HEK293T (cell line): Measurements from ENCODE around the gene SYNGAP1.

Experiments
- ELF4 ChIP-seq: fragments of 450-650 bp; IDR thresholded peaks from 2 replicates; pipeline ENCODE4 v1.6.1; 2017; ENCODE audit warnings: antibody characterized with exemption
- FOXK2 ChIP-seq: fragments of 450-650 bp; IDR thresholded peaks from 2 replicates; pipeline ENCODE4 v1.6.1; 2016; ENCODE audit warnings: mild to moderate bottlenecking
- HDGF ChIP-seq: fragments of 450-650 bp; IDR thresholded peaks from 2 replicates; pipeline ENCODE4 v1.6.1; 2017; ENCODE audit warnings: antibody characterized with exemption, borderline replicate concordance
- PKNOX1 ChIP-seq: fragments of 450-650 bp; IDR thresholded peaks from 2 replicates; pipeline ENCODE4 v1.6.1; 2016
- SP1 ChIP-seq: fragments of 450-650 bp; IDR thresholded peaks from 2 replicates; pipeline ENCODE4 v1.6.1; 2017
- SUZ12 ChIP-seq: fragments of 450-650 bp; IDR thresholded peaks from 2 replicates; pipeline ENCODE4 v1.6.1; 2016; ENCODE audit warnings: mild to moderate bottlenecking
- TARDBP ChIP-seq: fragments of 450-650 bp; IDR thresholded peaks from 2 replicates; pipeline ENCODE4 v1.6.1; 2016
- ZNF384 ChIP-seq: fragments of 450-650 bp; IDR thresholded peaks from 2 replicates; pipeline ENCODE4 v1.6.1; 2016

GRCh38 chr6:33407132-33407718, 12.6 kb upstream of the SYNGAP1 start:
- TF ChIP-seq ZNF384 (no peak), HDGF (no peak), TARDBP (no peak), SP1 (no peak), ELF4 (no peak), PKNOX1 (no peak), SUZ12 (no peak), FOXK2 (no peak)
